ENCODE results near the gene FGGY. TPM values are rescaled to one million over a fixed set of nuclear protein-coding genes. Genes with fewer than 3 reads are reported as not detected.

FGGY gene
- total RNA-seq = 13.5 and 25.0 TPM in 2 replicates

GRCh38 chr1:59296358-59297256 lies at the start of gene FGGY:
TSS of gene FGGY (plus strand) at chr1:59297094. CDS start at chr1:59321550, 24,456 bp downstream.

